Ovary (tissue), 9 donors: ENCODE measurements around the gene BBS12. TPM values are rescaled to one million over a fixed set of nuclear protein-coding genes. Genes with fewer than 3 reads are reported as not detected.

Source experiments
- DNase-seq, 5 donors: peaks; one replicate each; pipeline ENCODE4 v3.0.0-alpha.2; 2019 to 2020
- H3K27ac ChIP-seq, 2 donors: fragments of 200-600 bp; one replicate each; pipeline versions ENCODE4 v1.5.1 to v1.8.0; 2019 to 2022
- H3K27me3 ChIP-seq: fragments of 200-600 bp; one replicate; pipeline ENCODE4 v1.8.0; 2022
- H3K36me3 ChIP-seq: fragments of 200-600 bp; sonication (generic); one replicate; pipeline ENCODE4 v1.5.1; 2019
- H3K4me1 ChIP-seq: one replicate; pipeline ENCODE4 v1.8.1; 2013; ENCODE audit warnings: mild to moderate bottlenecking, moderate library complexity; ENCODE audit not compliant: insufficient read depth
- H3K4me3 ChIP-seq: fragments of 200-600 bp; sonication (generic); one replicate; pipeline ENCODE4 v1.5.1; 2017
- H3K9me3 ChIP-seq, 2 donors: fragments of 200-600 bp in 1 of 2; sonication (generic) in 1 of 2; one replicate each; pipeline versions ENCODE4 v1.5.1 to v1.8.1; 2013 to 2019; ENCODE audit warnings: mild to moderate bottlenecking in 1 of 2, moderate library complexity in 1 of 2
- CTCF ChIP-seq, 3 donors: fragments of 450-650 bp in 2 of 3; fragments of 200-600 bp in 1 of 3; IDR thresholded peaks; one replicate each; pipeline versions ENCODE4 v1.5.1 to v1.8.0; 2016 to 2022; ENCODE audit warnings: antibody characterized with exemption in 3 of 3, mild to moderate bottlenecking in 1 of 3
- EP300 ChIP-seq: sonication (generic); formaldehyde crosslinking; IDR thresholded peaks from one replicate; pipeline ENCODE4 v1.6.1; 2017; ENCODE audit warnings: antibody characterized with exemption
- POLR2A ChIP-seq: fragments of 450-650 bp; IDR thresholded peaks from one replicate; pipeline ENCODE4 v1.6.1; 2017; ENCODE audit warnings: antibody characterized with exemption, mild to moderate bottlenecking, moderate library complexity
- WGBS, 3 donors: extraction: QIAGEN DNeasy Blood & Tissue Kit in 1 of 3; methylation state at CpG; one replicate each; pipeline versions ENCODE4 v1.1.5 to v1.1.7; 2013 to 2017; 5-methylcytosine and 5-hydroxymethylcytosine counted together
- intact Hi-C, 4 donors: fragments of 100-400 bp; cut with DNase I; formaldehyde crosslinking; loops; one replicate each; pipeline versions ENCODE4 v1.11.0 to v1.15.1; 2022 to 2023
- polyA plus RNA-seq, 2 donors: library from polyadenylated mRNA; stranded (reverse); fragments of 200-250 nt in 1 of 2; fragments of 350-450 nt in 1 of 2; fragmentation: Illumina TruSeq in 1 of 2; extraction: RNeasy Lipid Tissue Mini Kit (QIAGEN cat#74804) in 1 of 2; gene quantifications; one replicate each; pipeline ENCODE4 v1.2.3, GENCODE V29; 2013 to 2014
- total RNA-seq, 7 donors: library from RNA; depleted of rRNA in 2 of 7; stranded (reverse); fragments of >200 nt in 2 of 7; fragmentation: NEBNext Ultra II Directional in 3 of 7; extraction: Animal tissue kit (Norgen Biotek cat#: 25700) in 3 of 7; gene quantifications; one replicate each; pipeline versions ENCODE4 v1.1.0 to v1.2.4, GENCODE V29; 2016 to 2023
- donor health status: DM: no; HTN: no; CAD: no; lungs with moderate emphysema.
- donor health status: DM: no; HTN: no; CAD: no.
- donor health status: Bipolar disorder and iron deficiency.
- donor health status: DM: yes; HTN: yes; CAD: no.
- donor health status: DM: no; HTN: no; CAD: no.
- donor health status: DM: yes; HTN: yes; CAD: no.

The BBS12 gene
- total and polyA plus RNA-seq, 9 donors: 2.6 to 6.8 (median 3.8) TPM

DNA sequence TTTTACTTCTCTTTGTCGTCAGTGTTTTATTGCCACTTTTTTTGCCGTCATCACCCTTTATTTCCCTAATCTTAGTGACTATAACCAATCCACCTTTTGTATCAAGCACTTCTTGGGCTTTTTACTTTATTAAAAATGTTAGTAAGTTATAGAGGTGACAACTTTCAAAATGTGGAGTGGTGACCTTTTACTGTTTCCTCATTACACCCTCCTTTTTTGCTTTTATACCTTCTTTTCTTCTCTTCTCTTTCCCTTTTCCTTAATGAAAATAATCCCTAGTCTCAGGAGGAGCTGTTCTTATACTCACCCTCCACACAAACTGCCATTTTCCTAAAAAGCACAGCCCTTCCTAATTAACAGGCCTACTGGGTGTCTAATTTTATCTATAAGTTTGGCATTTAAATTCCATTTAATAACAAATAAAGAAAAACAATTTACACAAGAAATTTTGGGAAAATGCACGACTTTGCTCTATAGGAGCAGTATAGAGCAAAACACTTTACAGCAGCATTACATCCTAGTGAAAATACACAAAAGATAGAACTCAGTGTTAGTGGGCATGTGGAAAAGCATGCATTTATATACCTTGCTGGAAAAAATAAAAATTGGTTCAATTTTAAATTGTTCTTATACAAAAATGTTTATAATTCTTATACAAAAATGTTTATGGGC is 27.3 kb downstream of the BBS12 start:
- no peak for TF ChIP-seq EP300
- TF ChIP-seq POLR2A: no peak
- no peak for TF ChIP-seq CTCF (IDR thresholded peaks at IDR 0.05)
- WGBS, 3 donors: 49 to 54% (median 53%) methylated on average over 3 of the region's 3 CpGs

GRCh38 chr4:122762520-122762919 is 30.0 kb downstream of the BBS12 start:
- Histone ChIP-seq H3K27me3 (no peaks in the 10 kb centered on the region), H3K4me1 (no peaks in the 10 kb centered on the region), H3K36me3 (no peaks in the 10 kb centered on the region), H3K27ac (no peak overlapping the region), H3K9me3 (no peaks in the 10 kb centered on the region), H3K4me3 (no peak overlapping the region)
- 72 to 90% (median 87%) methylated on average over 2 of the region's 2 CpGs for WGBS, 3 donors
- intact Hi-C loops: no loop called here
- TF ChIP-seq POLR2A (no peak), EP300 (no peak), CTCF (IDR thresholded peaks at IDR 0.05) (no peak)
- no peak for DNase-seq

More for the DNA sequence above, 27.3 kb downstream of the BBS12 start:
- intact Hi-C loops: loop anchor here (5.0 to 10.0 kb wide), 3 partner anchors 153 to 165 kb away; partner anchors contain the start of gene NUDT6 (in 3 of the 4)
- H3K4me1 ChIP-seq: no peaks in the 10 kb centered on the region
- no peak overlapping the region for H3K4me3 ChIP-seq
- no peaks in the 10 kb centered on the region for H3K27me3 ChIP-seq
- H3K27ac ChIP-seq: no peak overlapping the region
- H3K9me3 ChIP-seq: no peaks in the 10 kb centered on the region
- no peak for DNase-seq
- H3K36me3 ChIP-seq: no peaks in the 10 kb centered on the region

- Histone ChIP-seq H3K36me3 (no peaks in the 10 kb centered on the region), H3K9me3 (no peaks in the 10 kb centered on the region), H3K27me3 (no peaks in the 10 kb centered on the region), H3K27ac (no peak overlapping the region), H3K4me3 (no peak overlapping the region), H3K4me1 (no peaks in the 10 kb centered on the region)
- intact Hi-C loops: no loop called here
- TF ChIP-seq CTCF (IDR thresholded peaks at IDR 0.05): no peak
- TF ChIP-seq EP300: no peak
- no peak for TF ChIP-seq POLR2A
- no peak for DNase-seq
- WGBS, 3 donors: 94 to 97% (median 95%) methylated on average over 14 of the region's 14 CpGs
Measured at GRCh38 chr4:122762966-122763716, 30.6 kb downstream of the BBS12 start.

DNA sequence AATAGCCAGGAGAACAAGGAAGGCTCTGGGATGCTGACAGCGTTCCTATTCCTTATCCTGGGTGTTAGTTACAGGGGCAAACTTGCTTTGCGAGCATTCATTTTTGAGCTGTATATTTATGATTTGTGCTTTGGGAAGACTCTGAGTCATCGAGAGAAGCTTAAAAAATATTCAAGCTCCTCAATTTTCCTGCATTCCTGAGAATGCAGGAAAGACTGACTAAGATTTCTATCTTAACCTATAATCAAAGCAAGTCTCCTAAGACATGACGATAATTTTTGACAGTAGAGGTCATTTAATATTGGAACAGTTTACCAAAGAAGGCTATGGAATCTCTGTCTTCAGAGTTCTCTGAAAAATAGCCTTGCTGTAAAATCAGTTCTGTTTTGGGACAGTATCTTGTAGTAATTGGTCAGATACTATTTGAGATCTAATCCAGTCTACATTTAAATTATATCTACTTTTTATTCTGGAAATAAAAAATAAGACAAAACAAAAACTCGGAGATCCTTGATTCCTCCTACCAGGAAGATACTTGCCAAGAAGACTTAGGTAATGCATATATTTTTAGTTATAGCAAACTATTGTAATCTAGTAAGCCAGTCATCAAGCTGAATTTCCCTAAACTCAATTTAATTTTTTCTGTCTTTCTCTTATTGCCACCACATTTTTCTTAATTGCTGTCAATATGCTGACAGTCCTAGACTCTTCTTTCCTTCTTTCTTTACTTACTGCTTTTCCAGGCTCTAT is 31.7 kb downstream of the BBS12 start:
- Histone ChIP-seq H3K27me3 (no peaks in the 10 kb centered on the region), H3K9me3 (no peaks in the 10 kb centered on the region), H3K27ac (no peak overlapping the region), H3K36me3 (no peaks in the 10 kb centered on the region), H3K4me3 (no peak overlapping the region), H3K4me1 (no peaks in the 10 kb centered on the region)
- no peak for DNase-seq
- WGBS, 3 donors: 30 to 42% (median 34%) methylated on average over 5 of the region's 5 CpGs
- intact Hi-C loops: no loop called here
- TF ChIP-seq EP300: no peak
- no peak for TF ChIP-seq POLR2A
- TF ChIP-seq CTCF (IDR thresholded peaks at IDR 0.05): no peak
